ENCODE results near the gene SERPINA4. TPM values are rescaled to one million over a fixed set of nuclear protein-coding genes. Genes with fewer than 3 reads are reported as not detected.

The SERPINA4 gene, protein sequence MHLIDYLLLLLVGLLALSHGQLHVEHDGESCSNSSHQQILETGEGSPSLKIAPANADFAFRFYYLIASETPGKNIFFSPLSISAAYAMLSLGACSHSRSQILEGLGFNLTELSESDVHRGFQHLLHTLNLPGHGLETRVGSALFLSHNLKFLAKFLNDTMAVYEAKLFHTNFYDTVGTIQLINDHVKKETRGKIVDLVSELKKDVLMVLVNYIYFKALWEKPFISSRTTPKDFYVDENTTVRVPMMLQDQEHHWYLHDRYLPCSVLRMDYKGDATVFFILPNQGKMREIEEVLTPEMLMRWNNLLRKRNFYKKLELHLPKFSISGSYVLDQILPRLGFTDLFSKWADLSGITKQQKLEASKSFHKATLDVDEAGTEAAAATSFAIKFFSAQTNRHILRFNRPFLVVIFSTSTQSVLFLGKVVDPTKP
- total RNA-seq: not detected
- polyA plus RNA-seq (2013, experiment 1 of 2): not detected
- polyA plus RNA-seq (2013, experiment 2 of 2): not detected
- long read RNA-seq, experiment 1: 0 reads
- long read RNA-seq, experiment 2: 0 reads
- long read RNA-seq, experiment 3: 0 reads
- long read RNA-seq, experiment 4: 0 reads

GRCh38 chr14:94560751-94561655, at the start of gene SERPINA4:
SERPINA4 (plus strand) TSS chr14:94561442; CDS start chr14:94563483, 2,041 bp downstream.
- 88 to 99% methylated on average over 7 to 11 of the region's 11 CpGs for WGBS, 2 experiments (ENCODE audit: insufficient coverage in 1 of 2, insufficient read length in 1 of 2)
- H3K27ac Mint-ChIP-seq: no peak within 1 kb of the TSS
- no peak within 1 kb of the TSS for H3K4me3 Mint-ChIP-seq
- peaks cover 7% of the 10 kb centered on the region for H3K4me1 Mint-ChIP-seq
- no peaks in the 10 kb centered on the region for H3K36me3 ChIP-seq (ENCODE audit: control insufficient read depth, insufficient read depth, low read length)
- H3K4me3 ChIP-seq (ENCODE audit: low read length): no peak within 1 kb of the TSS
- no peak within 1 kb of the TSS for H3K27ac ChIP-seq (ENCODE audit: low read depth, low read length)
- H3K9me3 Mint-ChIP-seq: no peaks in the 10 kb centered on the region
- no peaks in the 10 kb centered on the region for H3K27me3 Mint-ChIP-seq (ENCODE audit: insufficient read depth)
- no peaks in the 10 kb centered on the region for H3K4me1 ChIP-seq (ENCODE audit: control insufficient read depth, insufficient read depth, low read length)
- no peak within 1 kb of the TSS for H3K9ac ChIP-seq (ENCODE audit: extremely low read depth, low read length, poor library complexity, severe bottlenecking)
- no peaks in the 10 kb centered on the region for H3K27me3 ChIP-seq (ENCODE audit: control insufficient read depth, insufficient read depth, low read length, poor library complexity, severe bottlenecking)
- TF ChIP-seq, protein P1, sequence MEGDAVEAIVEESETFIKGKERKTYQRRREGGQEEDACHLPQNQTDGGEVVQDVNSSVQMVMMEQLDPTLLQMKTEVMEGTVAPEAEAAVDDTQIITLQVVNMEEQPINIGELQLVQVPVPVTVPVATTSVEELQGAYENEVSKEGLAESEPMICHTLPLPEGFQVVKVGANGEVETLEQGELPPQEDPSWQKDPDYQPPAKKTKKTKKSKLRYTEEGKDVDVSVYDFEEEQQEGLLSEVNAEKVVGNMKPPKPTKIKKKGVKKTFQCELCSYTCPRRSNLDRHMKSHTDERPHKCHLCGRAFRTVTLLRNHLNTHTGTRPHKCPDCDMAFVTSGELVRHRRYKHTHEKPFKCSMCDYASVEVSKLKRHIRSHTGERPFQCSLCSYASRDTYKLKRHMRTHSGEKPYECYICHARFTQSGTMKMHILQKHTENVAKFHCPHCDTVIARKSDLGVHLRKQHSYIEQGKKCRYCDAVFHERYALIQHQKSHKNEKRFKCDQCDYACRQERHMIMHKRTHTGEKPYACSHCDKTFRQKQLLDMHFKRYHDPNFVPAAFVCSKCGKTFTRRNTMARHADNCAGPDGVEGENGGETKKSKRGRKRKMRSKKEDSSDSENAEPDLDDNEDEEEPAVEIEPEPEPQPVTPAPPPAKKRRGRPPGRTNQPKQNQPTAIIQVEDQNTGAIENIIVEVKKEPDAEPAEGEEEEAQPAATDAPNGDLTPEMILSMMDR (conservative IDR thresholded peaks at IDR 0.05): no peak
- H3K9me3 ChIP-seq (ENCODE audit: control insufficient read depth, low read length): peaks cover 10% of the 10 kb centered on the region
- no peak for DNase-seq
- H3K36me3 Mint-ChIP-seq (ENCODE audit: low read depth): no peaks in the 10 kb centered on the region

DNA sequence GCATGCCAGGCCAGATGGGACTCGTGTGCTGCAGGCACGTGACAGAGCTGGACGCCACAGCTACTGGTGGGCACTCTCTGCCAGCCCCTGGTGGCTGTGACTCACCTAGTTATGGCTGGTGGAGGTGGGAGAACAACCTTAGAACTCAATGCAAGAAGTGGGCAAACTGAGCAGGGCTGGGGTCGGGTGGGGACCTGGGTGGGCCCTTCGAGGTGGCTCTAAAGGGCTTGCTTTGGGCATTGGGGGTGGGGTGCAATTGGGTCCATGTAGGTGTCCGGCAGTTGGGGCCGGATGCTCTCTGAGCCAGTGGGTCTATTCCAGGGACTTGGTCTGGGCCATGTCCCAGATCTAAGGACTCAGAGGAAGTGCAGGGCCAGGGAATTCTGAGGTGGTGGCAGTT, 46.9 kb upstream of the SERPINA4 start:
- Histone ChIP-seq H3K4me1 (ENCODE audit: control insufficient read depth, insufficient read depth, low read length) (peaks cover 3% of the 10 kb centered on the region), H3K9ac (ENCODE audit: extremely low read depth, low read length, poor library complexity, severe bottlenecking) (no peak overlapping the region), H3K4me3 (ENCODE audit: low read length) (no peak overlapping the region), H3K27me3 (ENCODE audit: control insufficient read depth, insufficient read depth, low read length, poor library complexity, severe bottlenecking) (no peaks in the 10 kb centered on the region), H3K27ac (ENCODE audit: low read depth, low read length) (no peak overlapping the region), H3K36me3 (ENCODE audit: control insufficient read depth, insufficient read depth, low read length) (no peaks in the 10 kb centered on the region), H3K9me3 (ENCODE audit: control insufficient read depth, low read length) (no peaks in the 10 kb centered on the region)
- TF ChIP-seq, protein P1 (conservative IDR thresholded peaks at IDR 0.05): no peak
- no peaks in the 10 kb centered on the region for H3K9me3 Mint-ChIP-seq
- 80 to 89% methylated on average over 6 to 7 of the region's 7 CpGs for WGBS, 2 experiments (ENCODE audit: insufficient coverage in 1 of 2, insufficient read length in 1 of 2)
- peaks cover 7% of the 10 kb centered on the region for H3K4me1 Mint-ChIP-seq
- no peaks in the 10 kb centered on the region for H3K27me3 Mint-ChIP-seq (ENCODE audit: insufficient read depth)
- no peak overlapping the region for H3K4me3 Mint-ChIP-seq
- H3K36me3 Mint-ChIP-seq (ENCODE audit: low read depth): no peaks in the 10 kb centered on the region
- DNase-seq: peak; percentile 18
- H3K27ac Mint-ChIP-seq: no peak overlapping the region

GRCh38 chr14:94515426-94515825, 45.8 kb upstream of the SERPINA4 start:
- Histone ChIP-seq H3K36me3 (ENCODE audit: control insufficient read depth, insufficient read depth, low read length) (no peaks in the 10 kb centered on the region), H3K4me1 (ENCODE audit: control insufficient read depth, insufficient read depth, low read length) (peaks cover 3% of the 10 kb centered on the region), H3K27me3 (ENCODE audit: control insufficient read depth, insufficient read depth, low read length, poor library complexity, severe bottlenecking) (no peaks in the 10 kb centered on the region), H3K9ac (ENCODE audit: extremely low read depth, low read length, poor library complexity, severe bottlenecking) (no peak overlapping the region), H3K27ac (ENCODE audit: low read depth, low read length) (no peak overlapping the region), H3K9me3 (ENCODE audit: control insufficient read depth, low read length) (no peaks in the 10 kb centered on the region), H3K4me3 (ENCODE audit: low read length) (no peak overlapping the region)
- Mint-ChIP-seq H3K4me3 (no peak overlapping the region), H3K27me3 (ENCODE audit: insufficient read depth) (no peaks in the 10 kb centered on the region), H3K4me1 (peaks cover 7% of the 10 kb centered on the region), H3K27ac (no peak overlapping the region), H3K36me3 (ENCODE audit: low read depth) (no peaks in the 10 kb centered on the region), H3K9me3 (no peaks in the 10 kb centered on the region)
- WGBS, 2 experiments (ENCODE audit: insufficient coverage in 1 of 2, insufficient read length in 1 of 2): 92 to 96% methylated on average over 8 to 9 of the region's 9 CpGs
- DNase-seq: no peak
- TF ChIP-seq, protein P1 (conservative IDR thresholded peaks at IDR 0.05): no peak

All from endodermal cell (in vitro differentiated cells).